DND-41 (cell line): ENCODE measurements around the gene LRRN2.

Source experiments
- ATAC-seq: fragments of 200-7000 bp; cut with Tn5 transposase; 3 replicates; pipeline ENCODE4 v1.9.1; 2021; ENCODE audit warnings: low read depth; ENCODE audit not compliant: insufficient read depth
- DNase-seq: peaks from one replicate; pipeline ENCODE4 v3.0.0-alpha.2; 2020
- H2AFZ ChIP-seq: 2 replicates; pipeline ENCODE4 v1.6.0; 2012; ENCODE audit warnings: low read depth, low read length
- H3K27ac ChIP-seq: 2 replicates; pipeline ENCODE4 v1.5.1; 2012; ENCODE audit warnings: low read length, inconsistent platforms
- H3K27me3 ChIP-seq: fragments of 200-600 bp; sonication (generic); 2 replicates; pipeline ENCODE4 v1.6.0; 2012; ENCODE audit warnings: low read length, mild to moderate bottlenecking, inconsistent platforms; ENCODE audit not compliant: insufficient read depth, poor library complexity
- H3K36me3 ChIP-seq: 2 replicates; pipeline ENCODE4 v1.5.1; 2012; ENCODE audit warnings: low read length, inconsistent platforms; ENCODE audit not compliant: insufficient read depth
- H3K4me1 ChIP-seq: 2 replicates; pipeline ENCODE4 v1.5.1; 2012; ENCODE audit warnings: mild to moderate bottlenecking, low read length; ENCODE audit not compliant: insufficient read depth
- H3K4me2 ChIP-seq: 2 replicates; pipeline ENCODE4 v1.6.0; 2012; ENCODE audit warnings: mild to moderate bottlenecking, moderate library complexity, low read length, inconsistent platforms; ENCODE audit not compliant: insufficient read depth
- H3K4me3 ChIP-seq, 2 experiments: fragments of 200-600 bp in 1 of 2; shearing (Covaris generic) in 1 of 2; 2 replicates each; pipeline ENCODE4 v1.5.1; 2012 to 2016; ENCODE audit warnings: inconsistent platforms in 2 of 2, low read length in 2 of 2, mild to moderate bottlenecking in 2 of 2, low read depth in 1 of 2, moderate library complexity in 1 of 2
- H3K79me2 ChIP-seq: 2 replicates; pipeline ENCODE4 v1.6.0; 2012; ENCODE audit warnings: low read length, inconsistent platforms; ENCODE audit not compliant: insufficient read depth
- H3K9ac ChIP-seq: 2 replicates; pipeline ENCODE4 v1.6.0; 2012; ENCODE audit warnings: low read depth, mild to moderate bottlenecking, inconsistent platforms, low read length, moderate library complexity
- H3K9me3 ChIP-seq: 2 replicates; pipeline ENCODE4 v1.5.1; 2012; ENCODE audit warnings: low read length, moderate library complexity, mild to moderate bottlenecking, inconsistent platforms; ENCODE audit not compliant: insufficient read depth, severe bottlenecking
- H4K20me1 ChIP-seq: 2 replicates; pipeline ENCODE4 v1.6.0; 2012; ENCODE audit warnings: low read length; ENCODE audit not compliant: insufficient read depth
- CTCF ChIP-seq: IDR thresholded peaks from 2 replicates; pipeline ENCODE4 v1.5.1; 2012; ENCODE audit warnings: borderline replicate concordance, low read length, moderate library complexity, mild to moderate bottlenecking; ENCODE audit not compliant: poor library complexity, severe bottlenecking; ENCODE audit errors: extremely low read depth
- EZH2 ChIP-seq: IDR thresholded peaks from 3 replicates; pipeline ENCODE4 v1.6.1; 2012; ENCODE audit warnings: borderline replicate concordance, low read depth, mild to moderate bottlenecking, moderate library complexity, low read length, inconsistent platforms; ENCODE audit not compliant: severe bottlenecking

The LRRN2 gene

GRCh38 chr1:204618148-204618760, 67.3 kb downstream of the LRRN2 start:
- no peak for ATAC-seq
- no peaks in the 10 kb centered on the region for H3K36me3 ChIP-seq

GRCh38 chr1:204617256-204618147, 68.0 kb downstream of the LRRN2 start:
- TF ChIP-seq CTCF (no peak), EZH2 (no peak)

More at GRCh38 chr1:204618148-204618760, 67.3 kb downstream of the LRRN2 start:
- Histone ChIP-seq H2AFZ (no peak overlapping the region), H3K9ac (no peak overlapping the region), H3K4me2 (no peak overlapping the region), H3K27me3 (peaks cover 20% of the 10 kb centered on the region), H3K9me3 (no peaks in the 10 kb centered on the region), H4K20me1 (no peaks in the 10 kb centered on the region), H3K4me1 (no peaks in the 10 kb centered on the region), H3K4me3 (no peak overlapping the region), H3K27ac (no peak overlapping the region), H3K79me2 (no peaks in the 10 kb centered on the region)
- TF ChIP-seq CTCF (no peak), EZH2 (no peak)
- DNase-seq = no peak

GRCh38 chr1:204616641-204617040, 68.9 kb downstream of the LRRN2 start:
- ATAC-seq = no peak
- H3K27me3 ChIP-seq = peaks cover 27% of the 10 kb centered on the region
- no peaks in the 10 kb centered on the region for H3K36me3 ChIP-seq
- DNase-seq = no peak
- no peak overlapping the region for H3K4me3 ChIP-seq
- no peak overlapping the region for H3K4me2 ChIP-seq
- H2AFZ ChIP-seq = no peak overlapping the region
- H3K79me2 ChIP-seq = no peaks in the 10 kb centered on the region
- no peak overlapping the region for H3K27ac ChIP-seq
- no peaks in the 10 kb centered on the region for H3K4me1 ChIP-seq
- no peak overlapping the region for H3K9ac ChIP-seq
- H3K9me3 ChIP-seq = no peaks in the 10 kb centered on the region
- no peaks in the 10 kb centered on the region for H4K20me1 ChIP-seq
- TF ChIP-seq CTCF (no peak), EZH2 (no peak)

More at GRCh38 chr1:204617256-204618147, 68.0 kb downstream of the LRRN2 start:
- no peaks in the 10 kb centered on the region for H3K4me1 ChIP-seq
- H3K4me2 ChIP-seq = no peak overlapping the region
- peaks cover 21% of the 10 kb centered on the region for H3K27me3 ChIP-seq
- ATAC-seq (no peak), DNase-seq (no peak)
- H3K9ac ChIP-seq = no peak overlapping the region
- no peaks in the 10 kb centered on the region for H3K79me2 ChIP-seq
- no peak overlapping the region for H3K4me3 ChIP-seq
- H2AFZ ChIP-seq = no peak overlapping the region
- no peaks in the 10 kb centered on the region for H3K9me3 ChIP-seq
- no peaks in the 10 kb centered on the region for H4K20me1 ChIP-seq
- H3K27ac ChIP-seq = no peak overlapping the region
- H3K36me3 ChIP-seq = no peaks in the 10 kb centered on the region
